Stimulated activated CD8-positive, alpha-beta memory T cell treated with anti-CD3 and anti-CD28 coated beads, Interleukin-4, amount 100 ng/mL, for 24 hours (primary cell): Measurements from ENCODE around the gene OXCT1.

ENCODE experiments used
- DNase-seq: peaks from one replicate; pipeline ENCODE4 v3.0.0-alpha.2; 2020; ENCODE audit warnings: low read depth

Gene OXCT1

GRCh38 chr5:41869724-41870626, at the start of gene OXCT1:
TSS of gene OXCT1 (minus strand) at chr5:41870425. CDS start at chr5:41870358, 67 bp downstream.
- peak; percentile 89 for DNase-seq

DNA sequence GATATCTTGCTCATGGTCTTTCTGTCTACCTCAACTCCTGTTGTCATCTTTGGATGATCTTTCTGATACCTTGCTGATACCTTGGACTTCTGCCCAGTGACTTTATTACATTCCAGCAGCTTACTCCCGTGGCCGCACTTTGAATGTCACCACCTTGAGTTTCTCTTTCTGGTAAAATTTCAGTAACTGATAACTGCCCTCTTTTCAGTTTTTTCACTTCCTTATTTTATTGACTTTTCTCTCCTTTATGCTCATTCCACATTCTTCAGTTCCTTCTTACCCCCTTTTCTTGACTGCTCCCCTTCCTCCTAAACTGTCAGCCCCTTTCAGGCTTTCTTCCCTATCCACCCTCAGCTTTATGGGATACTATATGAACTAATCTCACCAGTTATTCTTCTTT, 47.9 kb upstream of the OXCT1 start:
- no peak for DNase-seq

DNA sequence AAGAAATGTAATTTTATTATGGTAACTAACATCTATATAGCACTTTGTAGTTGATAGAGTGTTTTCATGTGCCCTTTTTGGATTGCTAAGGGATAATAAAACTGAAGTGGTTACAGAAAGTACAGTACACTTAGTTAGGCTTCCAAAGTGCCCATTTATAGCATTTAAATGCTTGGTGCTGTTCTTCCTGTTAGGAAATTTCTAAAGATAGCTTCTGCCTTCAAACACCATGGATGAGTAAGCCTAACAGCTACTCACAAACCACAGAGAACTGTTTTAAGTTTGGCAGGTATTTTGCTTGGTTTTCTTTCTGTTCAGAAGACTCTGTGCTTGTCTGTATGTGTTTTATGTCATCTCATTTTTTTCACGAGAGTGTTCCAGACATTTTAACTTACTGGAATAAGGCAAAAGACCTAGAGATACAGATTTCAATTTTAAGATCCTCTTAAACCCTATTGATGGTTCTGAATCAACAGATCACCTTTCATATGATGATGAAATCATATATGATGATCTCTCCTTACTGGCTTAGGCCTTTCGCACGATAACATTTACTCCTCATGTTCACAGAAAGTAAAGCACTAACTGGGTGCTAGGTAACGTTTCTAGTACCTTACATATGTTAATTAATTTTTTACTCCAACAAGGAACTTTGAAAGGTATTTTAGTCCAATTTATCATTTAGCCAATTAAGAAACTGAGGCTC, 38.3 kb upstream of the OXCT1 start:
- no peak for DNase-seq

DNA sequence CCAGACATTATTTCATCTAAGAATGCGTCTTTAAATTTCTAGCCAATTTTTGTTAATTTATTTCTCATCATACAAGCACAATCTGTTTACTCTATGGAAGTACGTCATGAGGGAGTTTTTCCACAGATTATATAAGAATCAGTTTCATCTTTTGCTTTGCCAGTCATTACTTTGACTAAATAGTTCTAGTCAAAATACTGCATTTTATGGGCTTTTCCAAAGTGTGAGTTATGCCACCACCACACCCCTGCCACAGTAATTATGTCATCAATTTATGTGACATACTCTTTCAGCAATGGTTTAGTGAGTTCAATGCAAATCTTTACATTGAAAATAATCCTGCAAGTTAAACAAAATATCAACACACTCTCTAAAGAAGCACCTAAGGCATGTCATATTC, 35.9 kb upstream of the OXCT1 start:
- DNase-seq, result no peak

DNA sequence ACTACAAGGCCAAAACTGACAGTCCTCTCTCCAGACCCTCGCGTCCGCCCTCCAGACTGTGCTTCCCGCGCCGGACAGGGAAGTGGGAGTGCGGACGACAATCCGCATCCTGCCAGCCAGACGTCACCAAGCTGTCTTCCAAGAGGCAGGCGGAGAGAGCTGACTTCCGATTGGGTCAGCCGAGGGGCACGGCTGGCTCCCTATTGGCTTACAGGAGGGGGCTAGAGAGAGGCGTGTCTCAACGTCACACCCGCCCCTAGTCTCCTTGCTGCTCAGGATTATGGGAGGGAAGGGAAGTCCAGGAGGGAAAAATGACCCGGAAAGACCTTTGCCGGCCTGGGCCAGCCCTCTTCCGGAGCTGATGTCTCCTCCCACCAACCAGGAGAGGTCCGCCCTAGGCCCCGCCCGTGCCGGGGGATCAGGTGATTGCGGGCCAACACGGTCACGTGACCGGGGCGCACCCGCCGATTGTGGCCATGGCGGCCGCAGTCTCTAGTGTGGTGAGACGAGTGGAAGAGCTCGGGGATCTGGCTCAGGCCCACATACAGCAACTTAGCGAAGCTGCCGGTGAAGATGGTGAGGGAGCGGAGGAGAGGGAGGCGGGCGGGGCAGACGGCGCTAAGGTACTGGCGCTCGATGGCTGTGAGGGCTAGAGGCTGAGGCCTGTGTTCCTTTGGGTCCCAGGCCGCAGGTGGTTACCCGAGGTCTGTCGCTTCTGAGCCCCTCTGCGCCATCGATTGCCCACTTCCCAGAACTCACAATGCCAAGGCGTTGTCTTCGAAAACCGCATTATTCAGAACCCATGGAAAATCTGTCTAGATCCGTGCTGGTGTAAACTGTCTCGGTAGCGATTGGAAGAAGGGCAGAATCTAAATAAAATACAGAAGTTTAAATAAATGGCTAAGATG, 33.9 kb upstream of the OXCT1 start, which contains the start of gene RIMOC1:
TSS of gene RIMOC1 (plus strand) at position 453 of the 908 bp plus-strand sequence. CDS start at position 477, 24 bp downstream.
- DNase-seq, result peak; percentile 97

DNA sequence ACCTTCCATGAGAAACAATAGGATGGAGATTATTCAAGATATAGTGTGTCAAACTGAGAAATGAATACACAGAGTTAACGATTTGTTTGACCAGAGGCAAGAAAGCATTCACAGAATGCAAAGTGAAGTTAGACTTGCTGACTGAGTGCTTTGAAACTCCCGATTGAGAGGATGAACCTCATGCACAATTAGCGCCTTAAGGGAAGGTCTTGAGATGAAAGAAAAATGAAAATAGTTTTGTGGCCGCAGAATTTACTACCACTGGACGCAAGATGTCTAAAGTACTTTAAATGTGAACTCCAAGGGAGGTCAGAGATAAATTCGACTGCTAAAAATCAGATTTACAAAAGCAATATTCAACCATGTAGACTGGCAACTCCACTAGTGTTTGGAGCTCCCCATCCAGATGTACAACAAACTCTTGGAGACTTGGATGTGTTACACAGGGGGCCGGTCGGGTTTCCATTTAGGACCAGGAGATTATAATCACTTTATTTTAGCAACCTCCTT, 33.2 kb upstream of the OXCT1 start:
- no peak for DNase-seq

DNA sequence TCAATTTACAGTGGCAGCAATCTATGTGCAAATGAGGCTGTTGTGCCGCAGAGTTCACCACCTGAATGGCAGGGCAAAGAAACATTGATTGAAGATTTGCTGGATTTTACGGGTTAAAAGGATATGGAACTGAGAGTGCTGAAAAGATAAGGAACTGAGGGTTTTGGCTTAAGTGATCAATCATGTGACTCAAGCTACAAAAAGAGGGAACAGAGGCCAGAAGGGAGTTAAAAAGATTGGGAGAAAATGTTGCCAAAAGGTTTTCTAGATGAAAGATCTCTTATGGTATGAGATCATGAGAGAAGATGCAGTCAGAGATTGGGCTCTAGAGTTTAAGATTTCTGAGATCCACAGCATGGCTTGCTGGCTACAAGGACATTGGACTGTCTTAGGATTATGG, 26.0 kb upstream of the OXCT1 start:
- DNase-seq, result no peak

DNA sequence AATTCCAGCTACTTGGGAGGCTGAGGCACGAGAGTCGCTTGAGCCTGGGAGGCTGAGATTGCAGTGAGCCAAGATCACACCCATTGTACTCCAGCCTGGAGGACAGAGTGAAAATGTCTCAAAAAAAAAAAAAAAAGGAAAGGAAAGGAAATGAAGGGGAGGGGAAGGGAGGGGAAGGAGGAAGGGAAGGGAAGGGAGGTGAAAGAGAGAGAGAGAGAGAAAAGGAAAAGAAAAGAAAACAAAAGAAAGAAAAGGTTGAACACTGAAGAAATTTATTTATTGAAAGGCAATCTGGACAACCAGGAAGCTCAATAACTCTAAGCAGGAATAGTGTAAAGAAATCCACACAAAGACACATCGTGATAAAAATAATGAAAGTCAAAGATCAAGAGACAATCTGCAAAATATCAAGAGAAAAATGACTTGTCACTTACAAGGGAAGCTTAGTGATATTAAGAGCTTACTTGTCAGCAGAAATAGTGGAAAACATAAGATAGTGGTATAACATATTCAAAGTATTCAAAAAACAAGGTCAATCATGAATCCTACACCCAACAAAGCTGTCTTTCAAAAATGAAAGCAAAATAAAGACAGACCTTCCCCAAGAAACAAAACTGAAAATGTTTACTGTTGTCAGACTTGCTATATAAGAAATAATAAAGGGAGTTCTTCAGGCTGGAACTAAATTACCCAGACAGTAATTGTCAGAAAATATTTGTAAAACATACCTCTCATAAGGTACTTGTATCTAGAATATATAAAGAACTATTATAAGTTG, 23.0 kb upstream of the OXCT1 start:
- DNase-seq, result no peak

- DNase-seq, result no peak
Observed at GRCh38 chr5:41892031-41892430, 21.8 kb upstream of the OXCT1 start.

DNA sequence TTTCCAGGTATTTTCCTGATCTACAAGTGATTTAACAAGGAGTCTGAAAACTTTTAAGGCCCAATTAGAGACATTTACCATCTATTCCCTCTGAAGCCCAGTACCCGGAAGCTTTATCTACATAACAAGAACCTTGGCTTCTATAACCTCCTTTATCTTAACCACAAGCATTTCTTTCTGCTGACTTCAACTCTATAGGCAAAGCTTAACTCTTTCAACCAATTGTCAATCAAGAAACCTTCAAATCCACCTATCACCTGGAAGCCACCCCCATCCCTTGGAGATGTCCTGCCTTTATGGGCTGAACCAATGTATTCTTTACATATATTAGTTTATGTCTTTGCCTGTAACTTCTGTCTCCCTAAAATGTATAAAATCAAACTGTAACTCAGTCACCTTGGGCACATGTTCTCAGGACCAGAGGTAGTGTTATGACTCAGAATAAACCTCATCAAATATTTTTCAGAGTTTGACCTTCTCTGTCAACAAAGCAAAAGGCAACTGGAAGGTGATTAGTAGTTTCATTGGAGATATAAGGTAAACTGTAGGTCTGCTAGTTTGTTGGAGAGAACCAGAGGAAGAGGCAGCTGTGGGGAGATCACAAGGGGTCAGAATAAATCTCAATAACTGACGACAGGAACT, 21.0 kb upstream of the OXCT1 start:
- no peak for DNase-seq

- DNase-seq, result no peak
Observed at GRCh38 chr5:41885286-41885685, 15.1 kb upstream of the OXCT1 start.

DNA sequence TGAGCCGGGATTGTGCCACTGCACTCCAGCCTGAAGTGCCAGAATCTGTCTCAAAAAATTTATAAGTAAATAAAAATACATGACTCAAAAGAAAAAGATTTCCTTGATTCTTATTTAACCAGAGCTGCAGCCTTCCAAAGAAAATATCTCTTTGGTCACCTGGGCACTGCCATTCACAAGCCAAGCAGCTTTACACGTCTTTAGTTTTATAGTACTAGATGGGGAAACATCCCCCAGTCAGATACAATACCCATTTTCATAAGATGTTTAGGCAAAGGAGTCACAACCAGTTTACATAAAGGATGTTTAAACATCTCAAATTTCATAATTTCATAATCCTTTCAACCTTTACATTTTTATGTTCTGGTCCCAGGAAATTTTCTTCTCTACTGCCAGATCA, 13.7 kb upstream of the OXCT1 start:
- DNase-seq, result no peak

GRCh38 chr5:41883243-41883642, 13.0 kb upstream of the OXCT1 start:
- no peak for DNase-seq

DNA sequence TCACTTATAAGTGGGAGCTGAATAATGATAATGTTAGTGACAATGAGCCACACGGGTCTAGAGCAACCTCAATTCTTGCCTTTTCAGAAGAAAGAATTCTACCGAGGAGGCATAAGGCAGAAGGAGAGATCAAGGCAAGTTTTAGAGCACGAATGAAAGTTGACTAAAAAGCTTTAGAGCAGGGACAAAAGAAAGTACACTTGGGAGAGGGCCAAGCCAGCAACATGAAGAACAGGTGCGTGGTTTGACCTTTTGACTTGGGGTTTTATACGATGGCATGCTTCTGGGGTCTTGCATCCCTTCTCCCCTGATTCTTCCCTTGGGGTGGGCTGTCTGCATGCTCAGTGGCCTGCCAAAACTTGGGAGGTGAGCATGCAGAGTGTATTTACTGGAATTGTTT, 12.5 kb upstream of the OXCT1 start:
- DNase-seq, result no peak

DNA sequence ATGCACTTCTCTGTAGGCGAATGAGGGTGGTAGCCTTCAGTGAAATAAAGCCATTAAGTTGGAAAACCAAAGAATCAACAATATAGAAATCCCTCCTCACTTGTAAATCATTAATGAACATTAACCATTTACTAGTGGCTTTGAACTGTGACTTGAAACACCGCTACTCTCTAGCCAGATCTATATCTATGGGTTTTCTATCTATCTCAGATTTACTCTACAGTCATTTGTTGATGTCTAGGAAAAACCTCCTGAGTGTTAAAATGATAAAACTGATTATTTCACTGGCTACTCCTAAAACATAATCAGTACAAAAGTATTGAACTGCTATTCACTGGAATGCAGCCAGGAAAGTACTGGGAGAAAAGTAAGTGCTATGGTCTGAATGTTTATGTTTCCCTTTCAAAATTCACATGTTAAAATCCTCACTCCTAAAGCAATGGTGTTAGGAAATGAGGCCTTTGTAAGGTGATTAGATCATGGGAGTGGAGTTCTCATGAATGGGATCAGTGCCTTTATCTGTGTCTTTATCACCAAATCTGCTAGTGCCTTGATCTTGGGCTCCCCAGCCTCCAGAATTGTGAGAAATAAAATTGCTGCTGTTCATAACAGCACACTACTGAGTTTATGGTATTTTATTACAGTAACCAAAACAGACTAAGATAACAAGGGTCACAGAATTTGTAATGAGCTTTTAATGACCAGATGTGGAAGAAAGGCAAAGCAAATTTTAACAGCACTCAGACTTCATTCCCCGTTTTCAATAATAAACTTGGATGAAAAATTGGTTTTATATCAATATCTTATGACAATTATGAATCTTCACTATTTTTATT, 8.6 kb upstream of the OXCT1 start:
- no peak for DNase-seq

- no peak for DNase-seq
Observed at GRCh38 chr5:41878173-41878572, 7.9 kb upstream of the OXCT1 start.

GRCh38 chr5:41877408-41877807, 7.2 kb upstream of the OXCT1 start:
- DNase-seq, result no peak

DNA sequence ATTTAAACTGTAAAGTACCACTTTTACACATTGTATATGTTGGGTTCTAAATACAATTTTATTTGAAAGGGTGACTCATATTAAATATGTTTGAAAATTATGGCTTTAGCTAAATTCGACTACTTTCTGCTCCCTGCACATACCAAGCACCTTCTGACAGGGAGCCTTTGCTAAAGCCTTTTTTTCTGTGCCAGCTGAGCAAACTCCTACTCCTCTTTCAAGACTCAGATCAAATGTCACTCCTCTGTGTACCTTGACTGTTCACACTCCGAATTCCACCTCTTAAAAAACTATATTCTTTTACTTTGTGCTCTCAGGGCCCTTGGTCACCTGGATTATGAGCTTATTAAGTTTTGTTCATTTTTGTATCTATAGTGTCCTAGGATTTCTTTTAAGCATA, 6.5 kb upstream of the OXCT1 start:
- no peak for DNase-seq

DNA sequence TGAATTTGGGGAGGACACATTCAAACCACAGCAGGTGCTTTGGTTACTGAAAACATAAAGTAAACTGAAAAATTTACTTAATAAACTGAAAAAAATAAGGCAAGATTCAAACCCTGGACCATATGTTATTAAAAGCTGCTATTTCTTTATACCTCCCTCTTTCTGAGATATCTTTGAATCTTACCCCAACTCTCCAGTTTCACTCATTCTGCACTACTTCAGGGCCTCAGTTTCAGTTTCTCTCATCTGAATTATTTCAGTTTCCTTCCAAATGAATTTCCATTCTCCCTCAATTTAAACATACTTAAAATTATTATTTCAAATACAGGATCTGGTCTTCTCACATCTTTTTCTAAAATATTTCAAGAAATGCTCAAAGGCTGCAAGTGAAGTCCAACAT, 4.9 kb upstream of the OXCT1 start:
- no peak for DNase-seq
